ENCODE results near the gene OTOP2. TPM values are rescaled to one million over a fixed set of nuclear protein-coding genes. Genes with fewer than 3 reads are reported as not detected.

Gene OTOP2, protein sequence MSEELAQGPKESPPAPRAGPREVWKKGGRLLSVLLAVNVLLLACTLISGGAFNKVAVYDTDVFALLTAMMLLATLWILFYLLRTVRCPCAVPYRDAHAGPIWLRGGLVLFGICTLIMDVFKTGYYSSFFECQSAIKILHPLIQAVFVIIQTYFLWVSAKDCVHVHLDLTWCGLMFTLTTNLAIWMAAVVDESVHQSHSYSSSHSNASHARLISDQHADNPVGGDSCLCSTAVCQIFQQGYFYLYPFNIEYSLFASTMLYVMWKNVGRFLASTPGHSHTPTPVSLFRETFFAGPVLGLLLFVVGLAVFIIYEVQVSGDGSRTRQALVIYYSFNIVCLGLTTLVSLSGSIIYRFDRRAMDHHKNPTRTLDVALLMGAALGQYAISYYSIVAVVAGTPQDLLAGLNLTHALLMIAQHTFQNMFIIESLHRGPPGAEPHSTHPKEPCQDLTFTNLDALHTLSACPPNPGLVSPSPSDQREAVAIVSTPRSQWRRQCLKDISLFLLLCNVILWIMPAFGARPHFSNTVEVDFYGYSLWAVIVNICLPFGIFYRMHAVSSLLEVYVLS
- total RNA-seq: not detected
- total RNA-seq: 0 reads per million in 2 donors

DNA sequence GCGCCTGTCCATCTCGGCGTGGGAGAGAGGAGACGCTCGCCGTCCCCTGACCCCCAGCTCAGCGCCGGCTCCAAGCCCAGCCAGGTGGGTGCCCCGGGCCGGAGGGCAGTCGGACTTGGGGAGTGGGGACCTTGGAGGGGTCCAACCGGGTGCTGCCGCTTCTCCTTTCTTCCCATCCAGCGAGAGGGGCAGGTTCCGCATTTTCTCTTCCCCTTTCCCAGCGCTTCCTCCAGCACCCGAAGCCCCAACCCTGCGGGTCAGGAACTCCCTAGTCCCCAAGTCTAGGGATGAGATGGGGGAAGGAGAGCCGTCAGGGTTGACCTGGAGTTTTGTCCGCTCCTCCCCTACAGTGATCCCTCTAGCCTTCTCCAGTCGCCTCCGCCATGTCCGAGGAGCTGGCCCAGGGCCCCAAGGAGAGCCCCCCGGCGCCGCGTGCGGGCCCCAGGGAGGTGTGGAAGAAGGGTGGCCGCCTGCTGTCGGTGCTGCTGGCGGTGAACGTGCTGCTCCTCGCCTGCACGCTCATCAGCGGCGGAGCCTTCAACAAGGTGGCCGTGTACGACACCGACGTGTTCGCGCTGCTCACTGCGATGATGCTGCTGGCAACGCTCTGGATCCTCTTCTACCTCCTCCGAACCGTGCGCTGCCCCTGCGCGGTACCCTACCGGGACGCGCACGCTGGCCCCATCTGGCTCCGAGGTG lies at the start of gene OTOP2:
Gene OTOP2 (plus strand): TSS at position 24 of the 699 bp plus-strand sequence. CDS start 360 bp downstream, at position 384.
- Mint-ChIP-seq H3K4me1 (peaks cover 10% of the 10 kb centered on the region), H3K27ac (no peak within 1 kb of the TSS), H3K36me3 (ENCODE audit: low read depth) (peaks cover 5% of the 10 kb centered on the region), H3K27me3 (peaks cover 66% of the 10 kb centered on the region), H3K4me3 (peak within 1 kb of the TSS; percentile 60)
- ATAC-seq: no peak
- no peak for DNase-seq
- H3K9me3 ChIP-seq (ENCODE audit: control insufficient read depth, low read length, poor library complexity, severe bottlenecking): no peaks in the 10 kb centered on the region

DNA sequence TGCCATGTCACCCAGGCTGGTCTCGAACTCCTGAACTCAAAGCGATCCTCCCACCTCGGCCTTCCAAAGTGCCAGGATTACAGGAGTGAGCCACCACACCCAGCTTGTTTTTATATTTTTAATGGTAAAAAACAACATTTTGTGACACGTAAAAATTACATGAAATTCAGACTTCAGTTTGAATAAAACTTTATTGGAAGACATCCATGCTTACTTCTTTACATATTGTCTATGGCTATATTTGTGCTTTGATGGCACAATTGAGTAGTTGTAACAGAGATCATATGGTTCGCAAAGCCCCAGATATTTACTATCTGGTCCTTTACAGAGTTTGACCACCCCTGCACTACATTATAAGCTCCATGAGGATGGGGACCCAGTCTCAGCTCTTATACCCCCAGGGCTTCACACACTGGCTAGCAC lies 49.4 kb upstream of the OTOP2 start:
- no peaks in the 10 kb centered on the region for H3K9me3 ChIP-seq (ENCODE audit: control insufficient read depth, low read length, poor library complexity, severe bottlenecking)
- no peaks in the 10 kb centered on the region for H3K36me3 Mint-ChIP-seq (ENCODE audit: low read depth)
- H3K27me3 Mint-ChIP-seq: no peaks in the 10 kb centered on the region
- peak overlapping the region; percentile 97 for H3K4me3 Mint-ChIP-seq
- H3K4me1 Mint-ChIP-seq: peaks cover 20% of the 10 kb centered on the region
- ATAC-seq (no peak), DNase-seq (no peak)
- H3K27ac Mint-ChIP-seq: peak overlapping the region; percentile 92

DNA sequence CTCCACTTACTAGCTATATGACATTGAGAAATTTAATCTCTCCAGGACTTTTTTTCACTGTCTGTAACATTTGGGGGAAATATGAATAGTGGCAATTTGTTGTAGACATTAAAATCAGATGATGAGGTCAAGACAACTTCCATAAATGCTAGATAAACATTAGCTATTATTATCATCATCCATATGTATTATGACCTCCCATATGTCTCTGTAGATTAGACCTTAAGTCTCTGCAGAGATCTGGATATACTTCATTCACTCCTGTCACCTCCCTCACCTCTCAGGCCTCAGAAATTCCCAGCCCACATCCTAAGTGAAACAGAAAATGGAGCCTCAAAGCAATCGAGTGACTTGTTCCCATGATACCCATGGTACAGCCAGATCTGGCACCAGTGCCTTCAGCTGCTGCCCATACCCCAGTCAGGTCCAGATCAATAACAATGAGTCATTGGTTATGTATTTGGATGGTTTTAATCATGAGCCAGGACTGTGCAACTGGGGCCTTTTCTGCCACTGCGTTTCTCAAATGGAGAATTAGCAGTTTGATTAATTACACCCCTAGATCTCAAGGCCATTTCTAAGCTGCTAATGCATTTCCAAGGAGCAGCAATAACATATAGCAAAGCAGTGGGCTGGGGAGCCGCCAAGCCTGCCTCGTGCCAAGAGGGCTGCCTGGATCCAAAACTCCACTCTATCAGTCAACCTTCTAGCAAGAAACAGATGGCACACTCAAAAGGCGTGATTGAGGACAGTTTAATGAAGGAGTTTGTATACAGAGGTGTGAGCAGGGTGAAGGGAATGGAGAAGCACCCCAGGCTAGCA lies 48.7 kb upstream of the OTOP2 start:
- Mint-ChIP-seq H3K27ac (no peak overlapping the region), H3K4me3 (no peak overlapping the region), H3K4me1 (peaks cover 20% of the 10 kb centered on the region), H3K27me3 (no peaks in the 10 kb centered on the region), H3K36me3 (ENCODE audit: low read depth) (no peaks in the 10 kb centered on the region)
- H3K9me3 ChIP-seq (ENCODE audit: control insufficient read depth, low read length, poor library complexity, severe bottlenecking): no peaks in the 10 kb centered on the region
- DNase-seq (no peak), ATAC-seq (no peak)

DNA sequence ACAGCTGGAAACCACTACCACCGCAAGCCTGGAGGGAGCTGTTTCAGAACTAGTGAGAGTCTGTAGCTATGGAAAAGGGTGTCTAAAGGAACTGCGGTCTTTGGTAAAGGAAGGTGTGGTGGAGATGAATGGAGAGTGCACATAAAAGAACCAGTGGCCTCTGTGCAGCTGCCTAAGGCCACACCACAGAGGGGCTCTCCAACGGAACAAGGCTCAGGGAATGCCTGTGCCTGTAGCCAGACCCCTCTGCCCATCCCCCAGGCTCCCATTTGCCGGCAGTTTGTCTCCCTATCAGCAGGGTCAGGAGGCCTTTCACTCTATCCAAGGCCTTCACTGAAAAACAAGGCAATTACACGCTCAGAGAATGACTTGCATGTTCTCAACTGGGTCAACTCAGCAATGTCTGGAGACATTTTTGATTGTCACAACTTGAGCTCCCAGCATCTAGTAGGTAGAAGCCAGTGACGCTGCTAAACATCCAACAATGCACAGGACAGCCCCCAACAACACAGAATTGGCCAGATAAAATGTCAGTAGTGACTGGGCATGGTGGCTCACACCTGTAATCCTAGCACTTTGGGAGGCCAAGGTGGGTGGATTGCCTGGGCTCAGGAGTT lies 48.0 kb upstream of the OTOP2 start:
- ATAC-seq (no peak), DNase-seq (no peak)
- Mint-ChIP-seq H3K4me3 (no peak overlapping the region), H3K4me1 (peaks cover 20% of the 10 kb centered on the region), H3K36me3 (ENCODE audit: low read depth) (no peaks in the 10 kb centered on the region), H3K27me3 (no peaks in the 10 kb centered on the region), H3K27ac (no peak overlapping the region)
- no peaks in the 10 kb centered on the region for H3K9me3 ChIP-seq (ENCODE audit: control insufficient read depth, low read length, poor library complexity, severe bottlenecking)

DNA sequence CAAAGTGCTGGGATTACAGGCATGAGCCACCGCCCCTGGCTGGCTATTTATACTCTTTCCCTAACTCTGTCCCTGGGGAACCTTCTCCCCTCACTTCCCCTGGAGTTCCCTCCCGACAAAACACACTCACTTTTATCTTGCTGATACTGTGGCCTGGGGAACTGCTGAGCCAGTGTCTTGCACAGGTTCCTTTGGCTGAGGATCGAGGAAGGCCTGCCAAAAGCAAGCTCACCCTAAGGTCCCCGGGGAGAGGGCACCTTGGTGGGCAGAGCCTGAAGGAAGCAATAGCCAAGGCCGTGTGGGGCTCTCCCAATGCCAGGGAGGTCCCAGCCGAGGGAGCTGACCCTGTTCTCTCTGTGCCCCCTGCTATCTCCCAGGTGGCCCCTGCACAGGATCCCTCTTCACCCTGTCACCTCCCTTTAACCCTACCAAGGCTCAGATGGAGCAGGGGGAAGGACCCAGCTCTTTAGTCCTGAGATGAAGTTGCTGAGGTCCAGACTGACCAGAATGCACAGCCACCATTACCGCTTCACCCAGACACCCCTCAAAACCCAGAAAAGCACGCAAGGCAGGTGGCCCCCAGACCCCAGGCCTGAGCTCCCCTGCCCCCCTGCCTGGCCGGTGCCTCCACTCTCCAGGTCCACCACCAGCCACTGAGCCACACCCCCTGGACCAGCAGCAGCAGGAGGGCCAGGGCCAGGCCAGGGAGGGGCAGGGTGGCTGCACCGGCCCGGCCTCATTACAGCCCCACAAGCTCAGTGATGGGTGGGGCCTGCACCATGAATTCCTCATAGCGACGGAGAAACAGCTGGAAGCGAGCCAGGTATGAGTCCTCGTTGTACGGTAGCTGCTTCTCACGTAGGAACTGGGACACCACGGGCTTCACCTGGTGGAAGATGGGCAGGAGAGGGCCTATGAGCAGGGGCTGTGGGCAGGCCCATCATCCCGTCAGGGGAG lies 46.2 kb upstream of the OTOP2 start:
- peaks cover 4% of the 10 kb centered on the region for H3K4me1 Mint-ChIP-seq
- no peak overlapping the region for H3K27ac Mint-ChIP-seq
- ATAC-seq: no peak
- H3K9me3 ChIP-seq (ENCODE audit: control insufficient read depth, low read length, poor library complexity, severe bottlenecking): no peaks in the 10 kb centered on the region
- no peak overlapping the region for H3K4me3 Mint-ChIP-seq
- DNase-seq: no peak
- peaks cover 6% of the 10 kb centered on the region for H3K27me3 Mint-ChIP-seq
- H3K36me3 Mint-ChIP-seq (ENCODE audit: low read depth): no peaks in the 10 kb centered on the region

DNA sequence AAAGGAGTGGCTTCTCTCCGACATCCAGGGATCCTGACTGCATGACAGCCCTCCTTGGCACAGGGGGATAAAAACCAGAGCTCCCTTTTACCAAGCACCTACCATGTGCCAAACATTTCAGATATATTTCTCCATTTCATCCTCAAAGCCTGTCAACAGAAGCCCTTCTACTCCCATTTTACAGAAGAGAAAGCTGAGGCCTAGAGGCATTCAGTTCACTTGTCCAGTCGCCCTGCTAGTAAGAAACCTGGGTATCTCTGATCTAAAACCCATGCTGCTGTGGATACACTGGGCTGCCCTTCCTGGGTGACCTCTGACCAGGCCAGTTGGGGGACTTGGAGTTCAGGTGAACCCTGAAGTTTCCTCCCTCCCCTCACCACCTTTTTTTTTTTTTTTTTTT lies 45.4 kb upstream of the OTOP2 start:
- H3K9me3 ChIP-seq (ENCODE audit: control insufficient read depth, low read length, poor library complexity, severe bottlenecking): no peaks in the 10 kb centered on the region
- no peak overlapping the region for H3K4me3 Mint-ChIP-seq
- DNase-seq: no peak
- H3K4me1 Mint-ChIP-seq: peaks cover 4% of the 10 kb centered on the region
- no peak overlapping the region for H3K27ac Mint-ChIP-seq
- H3K27me3 Mint-ChIP-seq: peaks cover 10% of the 10 kb centered on the region
- no peaks in the 10 kb centered on the region for H3K36me3 Mint-ChIP-seq (ENCODE audit: low read depth)
- no peak for ATAC-seq

DNA sequence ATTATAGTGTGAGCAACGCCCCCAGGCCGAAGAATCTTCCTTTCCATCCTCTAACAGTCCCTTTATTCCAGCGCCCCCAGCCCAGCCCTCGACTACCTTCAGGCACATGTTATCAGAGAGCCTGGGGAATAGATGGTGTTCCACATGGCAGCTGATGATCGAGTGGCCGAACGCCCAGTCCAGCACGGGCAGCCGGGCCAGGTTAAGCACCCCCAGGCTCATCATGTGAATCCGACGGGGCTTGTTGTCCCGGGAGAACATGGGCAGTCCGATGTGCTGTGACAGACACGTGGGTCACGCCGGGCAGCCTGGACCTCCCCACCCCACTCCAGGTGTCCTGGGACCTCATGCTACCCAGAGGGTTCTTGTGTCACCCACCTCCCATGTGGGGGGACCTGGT lies 44.8 kb upstream of the OTOP2 start:
- Mint-ChIP-seq H3K4me1 (no peaks in the 10 kb centered on the region), H3K4me3 (no peak overlapping the region), H3K27ac (no peak overlapping the region), H3K36me3 (ENCODE audit: low read depth) (no peaks in the 10 kb centered on the region), H3K27me3 (peaks cover 17% of the 10 kb centered on the region)
- H3K9me3 ChIP-seq (ENCODE audit: control insufficient read depth, low read length, poor library complexity, severe bottlenecking): no peaks in the 10 kb centered on the region
- ATAC-seq: no peak
- no peak for DNase-seq

DNA sequence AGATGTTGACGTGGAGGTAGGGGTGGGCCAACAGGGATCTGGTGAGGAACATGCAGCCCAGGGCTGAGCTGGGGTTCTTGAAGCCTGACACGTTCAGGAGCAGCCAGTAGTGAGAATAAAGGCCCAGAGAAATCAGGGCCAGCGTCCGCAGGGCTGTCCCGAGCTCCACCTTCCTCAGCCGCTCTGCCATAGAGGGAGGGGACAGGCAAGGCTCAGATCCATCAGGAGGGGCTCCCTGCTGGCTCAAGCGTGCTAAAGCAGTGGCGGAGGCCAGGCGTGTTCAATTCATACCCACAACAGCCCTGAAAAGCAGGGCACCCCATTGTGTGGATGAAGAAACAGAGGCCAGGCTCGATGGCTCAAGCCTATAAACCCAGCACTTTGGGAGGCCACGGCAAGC lies 43.0 kb upstream of the OTOP2 start:
- H3K36me3 Mint-ChIP-seq (ENCODE audit: low read depth): peaks cover 3% of the 10 kb centered on the region
- DNase-seq (no peak), ATAC-seq (no peak)
- no peaks in the 10 kb centered on the region for H3K4me1 Mint-ChIP-seq
- H3K27me3 Mint-ChIP-seq: peaks cover 32% of the 10 kb centered on the region
- no peak overlapping the region for H3K27ac Mint-ChIP-seq
- H3K4me3 Mint-ChIP-seq: no peak overlapping the region
- H3K9me3 ChIP-seq (ENCODE audit: control insufficient read depth, low read length, poor library complexity, severe bottlenecking): no peaks in the 10 kb centered on the region

DNA sequence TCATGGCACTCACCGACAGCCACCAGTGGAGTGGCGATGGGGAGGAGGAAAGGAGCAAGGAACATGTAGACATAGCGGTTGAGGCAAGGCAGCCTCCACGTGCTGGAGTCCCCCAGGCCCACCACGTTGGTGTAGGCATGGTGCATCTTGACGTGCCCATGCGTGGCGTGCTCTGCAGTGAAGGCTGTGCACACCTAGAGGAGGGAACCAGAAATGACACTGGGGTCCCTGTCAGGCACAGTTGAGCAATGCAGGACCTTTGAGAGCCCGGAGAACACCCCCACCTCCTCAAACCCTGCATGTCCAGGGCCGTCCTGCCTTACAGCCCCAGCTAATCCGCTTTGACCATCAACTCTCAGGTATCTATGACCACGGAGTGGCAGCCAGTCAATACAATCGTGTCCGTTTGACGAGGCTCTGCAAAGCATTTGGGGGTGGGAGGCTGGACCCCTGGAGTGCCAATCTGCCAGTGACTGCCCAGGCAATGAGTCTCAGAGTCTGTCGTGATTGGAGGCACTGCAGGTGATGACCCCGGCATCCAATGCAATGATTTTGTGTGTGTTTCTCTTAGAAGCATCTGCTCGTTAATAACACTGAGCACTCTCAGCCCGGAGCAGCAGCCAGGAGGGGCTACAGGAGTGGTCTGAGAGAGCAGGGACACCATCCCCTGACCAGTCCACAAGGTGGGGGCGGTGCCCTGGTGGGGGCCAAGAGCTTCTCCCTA lies 41.4 kb upstream of the OTOP2 start:
- Mint-ChIP-seq H3K27ac (no peak overlapping the region), H3K36me3 (ENCODE audit: low read depth) (peaks cover 3% of the 10 kb centered on the region), H3K4me3 (no peak overlapping the region), H3K4me1 (no peaks in the 10 kb centered on the region), H3K27me3 (peaks cover 43% of the 10 kb centered on the region)
- no peaks in the 10 kb centered on the region for H3K9me3 ChIP-seq (ENCODE audit: control insufficient read depth, low read length, poor library complexity, severe bottlenecking)
- DNase-seq (no peak), ATAC-seq (no peak)

DNA sequence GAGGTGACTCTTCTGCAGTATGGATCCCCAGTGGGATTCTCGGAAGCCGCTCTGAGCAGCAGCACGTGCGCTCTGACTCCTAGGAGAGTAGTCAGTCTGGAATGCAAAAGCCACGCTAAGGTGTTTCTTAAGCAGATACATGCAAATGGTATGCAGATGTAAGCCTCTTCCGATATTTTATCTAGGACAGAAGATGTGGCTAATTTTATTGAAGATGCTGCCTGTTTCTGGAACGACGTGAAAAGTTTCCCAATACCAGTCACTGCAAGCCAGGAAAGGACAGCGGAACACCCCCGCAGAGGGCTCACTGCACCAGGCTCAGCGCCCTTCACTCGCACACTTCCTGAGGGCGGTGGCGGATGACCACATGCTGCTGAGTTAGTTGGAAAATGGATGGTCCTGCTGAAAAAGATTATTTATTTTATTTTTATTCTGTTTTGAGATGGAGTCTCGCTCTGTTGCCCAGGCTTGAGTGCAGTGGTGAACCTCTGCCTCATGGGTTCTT lies 40.8 kb upstream of the OTOP2 start:
- ATAC-seq (no peak), DNase-seq (no peak)
- H3K4me1 Mint-ChIP-seq: no peaks in the 10 kb centered on the region
- H3K4me3 Mint-ChIP-seq: no peak overlapping the region
- no peaks in the 10 kb centered on the region for H3K9me3 ChIP-seq (ENCODE audit: control insufficient read depth, low read length, poor library complexity, severe bottlenecking)
- H3K27me3 Mint-ChIP-seq: peaks cover 43% of the 10 kb centered on the region
- H3K36me3 Mint-ChIP-seq (ENCODE audit: low read depth): peaks cover 3% of the 10 kb centered on the region
- H3K27ac Mint-ChIP-seq: no peak overlapping the region

DNA sequence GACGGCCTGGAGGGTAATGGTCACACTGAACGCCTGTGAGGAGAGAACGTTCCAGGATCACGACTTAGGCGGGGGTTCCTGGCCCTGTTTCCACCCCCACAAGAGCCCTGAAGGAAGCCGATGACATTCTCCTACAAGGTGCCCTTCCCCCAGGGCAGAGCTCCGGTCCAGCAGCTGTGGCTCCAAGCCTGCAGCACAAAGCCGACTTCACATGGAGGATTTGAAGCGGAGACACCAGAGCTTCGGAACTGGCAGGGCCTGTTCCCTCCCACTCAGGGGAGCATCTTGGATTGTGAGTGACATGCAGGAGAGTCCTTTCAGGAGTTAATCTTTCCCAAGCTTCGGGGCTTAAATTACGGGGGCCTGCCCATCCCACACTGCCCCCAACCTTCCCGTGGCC lies 35.6 kb upstream of the OTOP2 start:
- Mint-ChIP-seq H3K4me1 (peaks cover 2% of the 10 kb centered on the region), H3K36me3 (ENCODE audit: low read depth) (peaks cover 6% of the 10 kb centered on the region), H3K4me3 (no peak overlapping the region), H3K27ac (no peak overlapping the region), H3K27me3 (peaks cover 32% of the 10 kb centered on the region)
- H3K9me3 ChIP-seq (ENCODE audit: control insufficient read depth, low read length, poor library complexity, severe bottlenecking): no peaks in the 10 kb centered on the region
- DNase-seq (no peak), ATAC-seq (no peak)
